Astrocyte of the cerebellum (primary cell): ENCODE data around the gene CST2.
"Not testable (repeated sequence)": the region's sequence is repeated elsewhere in the genome, so short reads cannot be mapped to it uniquely, and the experiment has no call there.

ENCODE experiments used
- DNase-seq: peaks from one replicate; pipeline ENCODE4 v3.0.0-alpha.2; 2011; ENCODE audit warnings: low read depth
- H3K4me3 ChIP-seq: 2 replicates; pipeline ENCODE4 v1.5.1; 2011; ENCODE audit warnings: mild to moderate bottlenecking, low read depth, low read length, moderate library complexity
- in situ Hi-C: cut with HindIII; loops from 2 replicates; pipeline ENCODE4 v1.10.0; 2017; ENCODE audit warnings: low sequenced_read_pairs
- TF ChIP-seq, protein P1 (sequence below): IDR thresholded peaks from 2 replicates; pipeline ENCODE4 v1.5.1; 2012; ENCODE audit warnings: low read length, low read depth, moderate library complexity, mild to moderate bottlenecking; ENCODE audit errors: missing control alignments

The CST2 gene

GRCh38 chr20:23869520-23869919 is 43.0 kb upstream of the CST2 start:
- in situ Hi-C loops, result no loop called here
- TF ChIP-seq, protein P1, sequence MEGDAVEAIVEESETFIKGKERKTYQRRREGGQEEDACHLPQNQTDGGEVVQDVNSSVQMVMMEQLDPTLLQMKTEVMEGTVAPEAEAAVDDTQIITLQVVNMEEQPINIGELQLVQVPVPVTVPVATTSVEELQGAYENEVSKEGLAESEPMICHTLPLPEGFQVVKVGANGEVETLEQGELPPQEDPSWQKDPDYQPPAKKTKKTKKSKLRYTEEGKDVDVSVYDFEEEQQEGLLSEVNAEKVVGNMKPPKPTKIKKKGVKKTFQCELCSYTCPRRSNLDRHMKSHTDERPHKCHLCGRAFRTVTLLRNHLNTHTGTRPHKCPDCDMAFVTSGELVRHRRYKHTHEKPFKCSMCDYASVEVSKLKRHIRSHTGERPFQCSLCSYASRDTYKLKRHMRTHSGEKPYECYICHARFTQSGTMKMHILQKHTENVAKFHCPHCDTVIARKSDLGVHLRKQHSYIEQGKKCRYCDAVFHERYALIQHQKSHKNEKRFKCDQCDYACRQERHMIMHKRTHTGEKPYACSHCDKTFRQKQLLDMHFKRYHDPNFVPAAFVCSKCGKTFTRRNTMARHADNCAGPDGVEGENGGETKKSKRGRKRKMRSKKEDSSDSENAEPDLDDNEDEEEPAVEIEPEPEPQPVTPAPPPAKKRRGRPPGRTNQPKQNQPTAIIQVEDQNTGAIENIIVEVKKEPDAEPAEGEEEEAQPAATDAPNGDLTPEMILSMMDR, result no peak
- no peak for DNase-seq
- H3K4me3 ChIP-seq, result no peak overlapping the region

DNA sequence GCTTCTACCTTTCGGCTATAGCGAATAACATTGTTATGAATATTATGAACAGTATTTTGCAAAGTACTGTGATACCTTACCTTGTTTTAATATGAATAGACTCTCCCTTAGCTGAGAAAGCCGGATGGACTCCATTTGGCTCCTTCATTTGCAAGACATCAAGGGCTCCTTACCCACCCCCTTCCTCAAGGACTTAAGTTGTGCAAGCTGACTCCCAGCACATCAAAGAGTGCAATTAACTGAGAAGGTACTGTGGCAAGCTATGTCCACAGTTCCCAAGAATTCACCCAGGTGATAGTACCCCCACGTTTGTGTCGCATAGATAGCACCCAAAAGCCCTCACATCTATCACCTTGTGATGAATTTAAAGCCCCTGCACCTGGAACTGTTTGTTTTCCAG is 41.8 kb upstream of the CST2 start:
- in situ Hi-C loops, result no loop called here
- TF ChIP-seq, protein P1, result no peak
- H3K4me3 ChIP-seq, result no peak overlapping the region
- no peak for DNase-seq

GRCh38 chr20:23867152-23867776 is 40.7 kb upstream of the CST2 start:
- no peak overlapping the region for H3K4me3 ChIP-seq
- TF ChIP-seq, protein P1, result no peak
- no peak for DNase-seq
- in situ Hi-C loops, result no loop called here

DNA sequence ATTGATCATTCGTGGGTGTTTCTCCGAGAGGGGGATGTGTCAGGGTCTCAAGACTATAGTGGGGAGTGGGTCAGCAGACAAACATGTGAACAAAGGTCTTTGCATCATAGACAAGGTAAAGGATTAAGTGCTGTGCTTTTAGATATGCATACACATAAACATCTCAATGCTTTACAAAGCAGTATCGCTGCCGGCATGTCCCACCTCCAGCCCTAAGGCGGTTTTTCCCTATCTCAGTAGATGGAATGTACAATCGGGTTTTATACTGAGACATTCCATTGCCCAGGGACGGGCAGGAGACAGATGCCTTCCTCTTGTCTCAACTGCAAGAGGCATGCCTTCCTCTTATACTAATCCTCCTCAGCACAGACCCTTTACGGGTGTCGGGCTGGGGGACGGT is 34.2 kb upstream of the CST2 start:
- in situ Hi-C loops, DNase-seq, H3K4me3 ChIP-seq: not testable (repeated sequence)

DNA sequence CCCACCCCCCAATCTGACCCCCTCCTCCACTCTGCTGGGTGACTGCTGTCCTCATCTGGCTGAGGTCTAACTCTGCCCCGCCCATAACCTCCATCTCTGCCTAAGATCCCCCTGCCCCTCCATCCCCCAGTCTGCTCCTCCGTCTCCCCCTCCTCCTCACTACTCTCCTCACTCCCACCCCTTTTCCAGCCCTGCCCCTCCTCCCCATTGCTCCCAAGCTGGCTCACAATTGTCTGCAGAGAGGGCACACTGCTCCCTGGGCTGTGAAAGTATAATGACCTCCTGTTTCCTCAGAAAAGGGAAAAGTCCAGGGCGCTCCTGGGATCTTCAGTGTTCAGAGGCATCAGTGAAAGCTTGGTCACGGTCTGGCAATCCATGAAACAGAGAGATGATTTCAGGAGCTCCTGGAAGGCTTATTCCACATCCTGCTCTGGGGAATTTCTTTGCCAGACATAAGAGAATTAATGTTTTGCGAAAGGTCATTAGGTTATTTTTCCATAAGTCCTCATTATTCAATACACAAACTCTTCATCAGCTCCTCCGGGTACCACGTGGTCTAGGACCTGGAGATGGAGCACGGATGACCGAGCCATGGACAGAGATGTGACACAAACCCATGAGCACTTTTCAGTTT is 31.6 kb upstream of the CST2 start:
- in situ Hi-C loops, result no loop called here
- TF ChIP-seq, protein P1, result no peak
- H3K4me3 ChIP-seq, result no peak overlapping the region
- DNase-seq, result no peak

DNA sequence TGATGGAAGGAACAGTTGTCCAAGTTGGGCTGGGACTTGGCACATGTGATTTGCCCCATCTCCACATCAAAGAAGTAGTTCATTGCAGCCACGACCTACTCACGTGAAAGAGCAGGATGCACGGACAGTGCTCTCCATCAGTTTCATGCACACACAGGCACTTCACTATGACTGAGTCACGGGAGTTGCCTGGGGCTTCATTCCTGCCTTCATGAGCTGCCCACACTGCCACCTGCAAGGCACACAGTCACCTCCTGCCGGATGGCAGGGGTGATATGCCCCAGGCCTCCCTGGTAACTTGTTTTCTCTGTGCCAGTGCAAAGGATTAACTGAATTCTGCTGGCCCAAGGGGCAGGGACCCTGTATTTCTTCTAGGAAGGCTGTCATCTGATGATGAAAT is 30.2 kb upstream of the CST2 start:
- H3K4me3 ChIP-seq, result no peak overlapping the region
- TF ChIP-seq, protein P1, result no peak
- in situ Hi-C loops, result no loop called here
- DNase-seq, result no peak

GRCh38 chr20:23856226-23856625 is 29.7 kb upstream of the CST2 start:
- no peak for DNase-seq
- in situ Hi-C loops, result no loop called here
- TF ChIP-seq, protein P1, result no peak
- no peak overlapping the region for H3K4me3 ChIP-seq
